NCI-H2196 (cell line): ENCODE results near the gene DCHS1.
"Not testable (repeated sequence)": the region's sequence is repeated elsewhere in the genome, so short reads cannot be mapped to it uniquely, and the experiment has no call there.

Experiments used
- DNase-seq: peaks from one replicate; lab custom pipeline; 2025; ENCODE audit not compliant: unreplicated experiment; lab: John Stamatoyannopoulos, UW

Gene DCHS1

GRCh38 chr11:6655790-6656583 is at the start of gene DCHS1:
TSS of gene DCHS1 (minus strand) at chr11:6655809. CDS start at chr11:6641613, 14,196 bp downstream.
- DNase-seq, result no peak

DNA sequence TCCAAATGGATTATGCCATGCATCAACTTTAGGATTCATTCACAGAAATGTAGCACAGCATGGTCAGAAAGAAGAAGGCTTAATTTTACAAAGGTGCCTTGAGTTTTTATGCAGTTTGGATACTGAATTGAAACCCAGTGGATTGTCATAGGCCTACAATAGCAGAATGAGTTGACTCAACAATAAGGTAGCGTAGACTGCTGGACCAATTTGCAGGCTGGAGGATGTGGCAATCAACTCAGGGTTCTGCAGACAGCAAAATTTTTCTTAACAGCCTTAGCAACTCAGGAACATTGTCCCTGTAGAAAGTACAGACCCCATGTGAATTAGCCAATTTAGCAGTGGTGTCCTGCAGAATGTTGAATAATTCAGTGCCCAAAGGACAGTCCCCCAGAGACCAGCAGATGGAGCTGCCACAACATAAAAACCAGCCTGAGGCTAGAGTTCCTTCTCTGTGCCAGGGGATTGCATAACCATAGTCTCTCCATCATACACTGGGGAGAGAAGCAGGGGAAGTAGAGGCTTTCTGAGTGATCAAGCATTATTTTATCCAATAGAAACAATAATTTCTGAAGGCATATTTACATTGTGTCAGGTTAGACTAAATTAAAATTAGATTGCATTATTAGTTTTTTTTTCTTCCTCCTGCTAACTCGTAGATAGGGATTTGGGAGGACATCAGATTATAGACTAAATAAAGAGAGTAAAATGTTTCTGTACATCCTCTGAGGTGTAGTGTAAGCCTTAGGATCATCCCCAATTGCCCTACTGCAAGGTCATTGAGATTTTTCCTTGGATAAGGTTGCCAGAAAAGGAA is 47.8 kb upstream of the DCHS1 start:
- peak; percentile 57 for DNase-seq

DNA sequence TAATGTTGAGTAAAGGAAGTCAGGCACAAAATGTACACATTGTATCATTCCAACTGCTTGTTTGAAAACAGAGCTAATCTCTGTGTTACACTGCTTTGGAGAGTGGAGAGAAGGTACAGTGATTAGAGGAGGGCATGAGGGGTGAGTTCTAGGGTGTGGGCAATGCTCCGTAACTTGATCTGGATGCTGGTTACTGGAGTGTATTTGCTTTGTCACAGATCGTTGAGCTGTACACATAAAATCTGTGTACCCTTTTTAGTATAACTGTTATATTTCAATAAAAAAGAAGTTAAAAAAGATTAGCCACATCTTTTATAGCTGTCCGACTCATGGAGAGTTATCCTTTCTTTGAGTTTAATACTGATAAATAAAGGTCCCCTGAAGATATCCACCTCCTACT is 46.3 kb upstream of the DCHS1 start:
- not testable (repeated sequence) for DNase-seq

DNA sequence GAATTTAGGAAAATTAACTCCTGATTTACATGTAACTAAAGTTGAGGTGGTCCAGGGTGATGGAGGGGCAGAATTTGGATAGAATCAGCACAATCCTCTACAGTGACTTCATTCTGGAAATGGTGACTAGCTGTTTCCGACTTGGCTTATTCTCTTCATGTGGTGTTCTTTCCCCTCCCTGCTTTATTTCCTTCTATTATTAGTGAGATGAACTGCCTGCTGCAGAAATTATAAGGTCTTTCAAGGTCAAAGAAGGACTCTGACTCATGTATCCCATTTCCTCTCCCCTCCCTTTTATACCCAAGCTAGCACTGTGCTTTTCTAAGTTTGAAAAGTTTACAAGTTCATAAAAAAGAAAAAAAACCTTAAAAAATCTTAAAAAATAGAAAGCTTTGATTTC is 39.8 kb upstream of the DCHS1 start:
- DNase-seq, result no peak

- DNase-seq, result no peak
Observed at GRCh38 chr11:6694229-6694535, 38.6 kb upstream of the DCHS1 start.

DNA sequence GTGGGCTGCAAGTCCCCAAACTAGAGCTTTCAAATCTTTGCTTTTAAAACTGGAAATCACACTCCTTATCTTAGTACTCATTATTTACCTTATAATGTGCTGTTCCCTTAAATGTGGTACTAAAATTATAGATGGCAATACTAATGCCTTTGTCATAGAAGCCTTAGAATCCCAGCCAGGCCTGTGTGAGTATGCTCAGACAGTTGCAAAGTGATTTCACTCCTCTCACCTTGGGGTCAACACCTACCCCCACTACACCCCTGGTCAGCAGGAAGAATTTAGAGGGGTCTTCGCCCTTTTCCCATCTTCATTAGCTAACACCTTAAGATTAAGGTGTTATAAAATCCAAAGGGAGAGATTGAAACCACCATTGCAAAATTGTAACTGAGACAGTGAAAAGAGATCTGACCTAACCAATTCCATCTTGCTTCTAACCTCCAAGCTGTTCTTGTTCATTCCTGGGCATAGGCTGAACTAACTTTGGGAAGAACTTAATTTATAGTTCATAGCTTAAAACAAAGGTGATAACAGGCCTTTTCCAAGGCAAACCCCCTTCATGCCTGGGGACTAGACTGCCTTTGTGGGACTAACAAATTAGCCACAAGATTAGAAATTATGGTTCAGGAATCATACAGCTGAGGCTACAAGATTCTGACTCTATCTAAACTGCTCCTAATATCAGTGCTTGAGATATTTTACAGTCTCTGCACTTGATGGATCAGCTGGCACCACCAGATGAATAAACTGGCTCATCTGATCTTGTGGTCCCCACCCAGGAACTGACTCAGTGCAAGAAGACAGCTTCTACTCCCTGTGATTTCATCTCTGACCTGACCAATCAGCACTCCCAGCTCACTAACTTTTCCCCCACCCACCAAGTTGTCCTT is 38.0 kb upstream of the DCHS1 start:
- DNase-seq, result no peak

- no peak for DNase-seq
Observed at GRCh38 chr11:6692128-6692527, 36.5 kb upstream of the DCHS1 start.

DNA sequence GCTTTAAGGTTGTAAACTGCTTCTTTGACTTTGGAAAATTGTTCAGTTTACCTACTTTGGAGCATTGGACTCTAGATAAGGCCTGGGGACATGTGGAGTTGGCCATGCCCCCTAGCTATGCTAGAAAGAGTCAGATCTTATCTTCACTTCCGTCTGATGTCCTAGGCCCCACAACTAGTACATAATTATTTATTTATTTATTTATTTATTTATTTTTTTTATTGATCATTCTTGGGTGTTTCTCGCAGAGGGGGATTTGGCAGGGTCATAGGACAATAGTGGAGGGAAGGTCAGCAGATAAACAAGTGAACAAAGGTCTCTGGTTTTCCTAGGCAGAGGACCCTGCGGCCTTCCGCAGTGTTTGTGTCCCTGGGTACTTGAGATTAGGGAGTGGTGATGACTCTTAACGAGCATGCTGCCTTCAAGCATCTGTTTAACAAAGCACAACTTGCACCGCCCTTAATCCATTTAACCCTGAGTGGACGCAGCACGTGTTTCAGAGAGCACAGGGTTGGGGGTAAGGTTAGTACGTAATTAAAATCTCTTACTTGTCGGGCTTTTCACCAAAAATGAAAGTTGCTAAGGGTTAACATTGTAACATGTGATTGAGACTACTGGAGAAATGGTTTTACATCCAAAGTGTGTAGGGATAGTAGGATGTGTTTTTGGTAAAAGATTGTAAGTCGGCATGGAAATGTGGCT is 35.0 kb upstream of the DCHS1 start:
- DNase-seq, result not testable (repeated sequence)

DNA sequence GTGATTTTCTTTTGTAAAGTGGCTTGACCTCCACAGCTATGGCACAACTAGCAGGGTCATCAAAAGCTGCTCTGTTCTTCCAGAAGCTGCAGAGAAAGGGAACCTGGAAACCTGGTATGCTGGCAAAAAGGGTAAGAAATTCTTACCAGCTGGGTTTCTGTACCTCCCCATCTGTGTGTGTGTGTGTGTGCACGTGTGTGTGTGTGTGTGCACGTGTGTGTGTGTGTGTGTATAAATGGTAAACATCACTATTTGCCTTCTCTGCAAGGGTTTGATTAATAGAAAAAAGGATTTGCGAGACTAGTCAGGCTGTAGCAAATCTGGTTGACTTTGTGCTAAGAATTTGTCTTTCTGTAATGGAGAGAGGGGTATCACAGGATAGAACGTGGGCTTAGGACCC is 32.3 kb upstream of the DCHS1 start:
- no peak for DNase-seq

DNA sequence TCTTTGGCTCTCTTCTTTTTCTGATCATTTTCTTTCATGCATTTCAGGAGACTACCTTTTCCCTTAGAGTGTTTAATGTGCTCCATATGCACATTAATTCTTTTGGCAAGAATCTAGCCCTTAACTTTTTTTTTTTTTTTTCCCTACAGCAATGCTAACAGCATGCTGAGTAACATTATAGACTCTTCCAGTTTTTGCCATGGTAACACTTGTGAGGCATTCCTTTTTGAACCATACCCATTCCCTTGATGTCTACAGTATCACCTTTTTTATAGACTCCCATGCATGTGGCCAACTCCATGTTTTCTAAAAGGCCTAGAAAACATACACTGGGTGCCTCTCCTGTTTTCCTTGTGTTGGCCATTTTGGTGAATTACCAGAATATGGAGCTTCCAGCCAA is 30.4 kb upstream of the DCHS1 start:
- DNase-seq, result no peak

GRCh38 chr11:6684068-6684467 is 28.5 kb upstream of the DCHS1 start:
- DNase-seq, result not testable (repeated sequence)

- peak; percentile 99 for DNase-seq
Observed at GRCh38 chr11:6682936-6683861, 27.6 kb upstream of the DCHS1 start, which contains the start of gene MRPL17. TSS of gene MRPL17 (minus strand) at chr11:6683340. CDS start at chr11:6683296, 44 bp downstream.

DNA sequence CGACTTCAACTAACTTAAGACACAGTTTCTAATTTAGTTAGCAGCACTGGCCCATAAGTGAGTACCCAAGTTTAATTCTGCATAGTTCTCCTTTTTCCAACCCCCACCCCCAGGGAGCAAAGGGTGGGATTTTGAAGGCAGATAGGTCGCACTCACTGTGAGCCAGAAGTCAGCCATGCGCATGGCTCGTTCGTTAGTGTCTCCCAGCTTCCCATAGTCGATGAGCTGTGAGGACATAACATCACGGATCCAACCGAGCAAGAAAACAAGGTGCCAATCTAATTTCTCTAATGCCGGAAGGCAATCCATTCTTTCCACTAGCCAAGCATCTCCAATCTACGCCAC is 27.0 kb upstream of the DCHS1 start:
- DNase-seq, result no peak

DNA sequence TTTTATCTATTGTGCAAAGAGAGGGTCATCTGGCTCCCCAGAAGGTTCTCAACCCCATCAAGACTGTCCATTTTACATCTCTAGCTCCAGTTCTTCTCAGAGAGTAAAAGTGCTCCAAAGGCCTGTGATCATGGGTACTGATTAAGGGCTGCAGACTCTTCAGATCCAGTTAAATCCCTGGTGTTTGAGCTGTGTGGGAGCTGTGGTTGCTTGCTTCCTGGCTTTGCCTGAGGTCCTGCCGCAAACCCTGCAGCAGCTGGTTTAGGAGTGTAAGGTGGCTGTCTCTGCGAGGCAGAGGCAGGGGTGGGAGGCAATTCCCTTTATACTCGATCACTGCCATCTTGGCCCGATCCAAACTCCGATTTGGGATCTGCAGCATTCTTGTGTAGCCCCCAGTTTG is 26.3 kb upstream of the DCHS1 start:
- no peak for DNase-seq

- DNase-seq, result no peak
Observed at GRCh38 chr11:6681505-6681904, 25.9 kb upstream of the DCHS1 start.

DNA sequence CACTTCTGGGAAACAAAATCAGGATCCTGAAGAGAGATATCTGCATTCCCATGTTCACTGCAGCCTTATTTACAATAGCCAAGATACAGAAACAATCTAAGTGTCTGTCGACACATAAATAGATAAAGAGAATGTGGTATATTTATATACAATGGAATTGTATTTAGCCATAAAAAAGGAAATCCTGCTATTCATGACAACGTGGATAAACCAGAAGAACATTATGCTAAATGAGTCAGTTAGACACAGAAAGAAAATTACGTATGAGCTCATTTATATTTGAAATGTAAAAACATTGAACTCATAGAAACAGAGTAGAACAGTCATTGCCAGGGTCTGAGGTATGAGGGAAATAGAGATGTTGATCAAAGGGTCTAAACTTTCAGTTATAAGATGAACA is 21.4 kb upstream of the DCHS1 start:
- no peak for DNase-seq

GRCh38 chr11:6674862-6675261 is 19.3 kb upstream of the DCHS1 start:
- DNase-seq, result no peak

DNA sequence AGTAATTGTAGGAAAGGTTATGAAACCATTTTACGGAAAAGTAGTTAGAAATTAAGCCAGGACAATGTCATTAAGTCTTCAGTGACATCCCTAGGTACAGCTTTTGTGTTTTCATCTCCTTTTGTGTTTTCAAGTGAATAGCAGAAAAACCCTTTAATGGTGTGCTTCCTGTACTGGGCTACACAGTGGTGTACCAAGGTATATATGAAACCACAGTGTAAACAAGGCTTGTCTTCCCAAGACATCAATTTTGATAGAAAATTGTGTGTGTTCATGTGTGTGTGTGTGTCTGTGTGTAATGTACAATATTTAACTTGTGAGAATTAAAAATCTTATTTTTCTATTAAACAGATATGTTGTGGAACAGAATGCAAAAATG is 18.6 kb upstream of the DCHS1 start:
- no peak for DNase-seq

DNA sequence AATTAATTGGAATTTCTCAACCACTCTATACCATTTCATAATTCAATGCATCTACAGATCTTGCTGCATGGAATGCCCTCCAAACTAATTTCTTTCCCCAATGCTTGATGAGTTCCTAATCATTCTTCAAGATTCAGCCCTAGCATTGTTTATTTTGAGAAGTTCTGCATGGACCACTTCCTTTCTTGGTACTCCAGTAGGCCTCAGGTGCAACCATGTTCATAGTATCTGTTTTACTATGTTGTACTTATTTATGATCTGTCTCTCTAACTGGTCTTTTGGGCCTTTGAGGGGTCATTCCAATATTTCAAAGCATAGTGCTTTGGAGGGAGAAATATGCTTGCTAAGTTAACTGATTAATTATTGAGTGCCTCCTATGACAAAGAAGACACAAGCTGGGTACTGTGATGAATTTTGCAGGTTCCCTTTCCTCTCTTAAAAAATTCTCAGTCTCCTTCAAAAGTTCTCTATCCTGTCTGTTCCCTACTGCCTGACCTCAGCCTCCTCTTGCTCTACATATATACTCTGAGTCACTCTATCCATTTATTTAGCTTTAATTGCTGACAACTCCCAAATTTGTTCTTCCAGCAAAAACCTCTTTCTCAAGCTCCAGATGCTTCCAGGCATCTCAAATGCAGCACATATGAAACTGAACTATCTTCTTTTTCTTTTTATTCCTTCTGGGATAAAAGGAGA is 18.1 kb upstream of the DCHS1 start:
- DNase-seq, result no peak
